ENCODE results near the gene INPP4B.

- no peak for TF ChIP-seq EZH2 (IDR thresholded peaks at IDR 0.05; ENCODE audit: low read length, unreplicated experiment)
- no peak for TF ChIP-seq CTCF (conservative IDR thresholded peaks at IDR 0.05; ENCODE audit: low read depth, low read length)
- no peak for TF ChIP-seq EZH2phosphoT487 (IDR thresholded peaks at IDR 0.05; ENCODE audit: borderline replicate concordance, low read length)
Observed at GRCh38 chr4:142637614-142638013, 208.5 kb downstream of the INPP4B start.

All from PC-3 (cell line).